Measurements from ENCODE around the gene FSTL3. TPM values are rescaled to one million over a fixed set of nuclear protein-coding genes. Genes with fewer than 3 reads are reported as not detected.

Gene FSTL3
- total and polyA plus RNA-seq, 2 of the 13 experiments (the other 11 are each of a cell fraction or from before 2014, with no cell fraction given) = 13.5 to 15.6 TPM

- no peak for TF ChIP-seq ISX (CRISPR knock-in tag; conservative IDR thresholded peaks at IDR 0.05)
- TF ChIP-seq, protein P1, sequence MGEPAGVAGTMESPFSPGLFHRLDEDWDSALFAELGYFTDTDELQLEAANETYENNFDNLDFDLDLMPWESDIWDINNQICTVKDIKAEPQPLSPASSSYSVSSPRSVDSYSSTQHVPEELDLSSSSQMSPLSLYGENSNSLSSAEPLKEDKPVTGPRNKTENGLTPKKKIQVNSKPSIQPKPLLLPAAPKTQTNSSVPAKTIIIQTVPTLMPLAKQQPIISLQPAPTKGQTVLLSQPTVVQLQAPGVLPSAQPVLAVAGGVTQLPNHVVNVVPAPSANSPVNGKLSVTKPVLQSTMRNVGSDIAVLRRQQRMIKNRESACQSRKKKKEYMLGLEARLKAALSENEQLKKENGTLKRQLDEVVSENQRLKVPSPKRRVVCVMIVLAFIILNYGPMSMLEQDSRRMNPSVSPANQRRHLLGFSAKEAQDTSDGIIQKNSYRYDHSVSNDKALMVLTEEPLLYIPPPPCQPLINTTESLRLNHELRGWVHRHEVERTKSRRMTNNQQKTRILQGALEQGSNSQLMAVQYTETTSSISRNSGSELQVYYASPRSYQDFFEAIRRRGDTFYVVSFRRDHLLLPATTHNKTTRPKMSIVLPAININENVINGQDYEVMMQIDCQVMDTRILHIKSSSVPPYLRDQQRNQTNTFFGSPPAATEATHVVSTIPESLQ (CRISPR knock-in tag; conservative IDR thresholded peaks at IDR 0.05) = no peak
- TF ChIP-seq CENPT (CRISPR knock-in tag; IDR thresholded peaks at IDR 0.05; ENCODE audit: low read depth) = no peak
- TF ChIP-seq HNRNPLL (IDR thresholded peaks at IDR 0.05; ENCODE audit: low read depth, low read length, poor library complexity, severe bottlenecking) = peak; percentile 88
- no peak for TF ChIP-seq NBN (conservative IDR thresholded peaks at IDR 0.05)
- TF ChIP-seq MBNL3 (CRISPR knock-in tag; conservative IDR thresholded peaks at IDR 0.05) = no peak
- TF ChIP-seq, protein P2, sequence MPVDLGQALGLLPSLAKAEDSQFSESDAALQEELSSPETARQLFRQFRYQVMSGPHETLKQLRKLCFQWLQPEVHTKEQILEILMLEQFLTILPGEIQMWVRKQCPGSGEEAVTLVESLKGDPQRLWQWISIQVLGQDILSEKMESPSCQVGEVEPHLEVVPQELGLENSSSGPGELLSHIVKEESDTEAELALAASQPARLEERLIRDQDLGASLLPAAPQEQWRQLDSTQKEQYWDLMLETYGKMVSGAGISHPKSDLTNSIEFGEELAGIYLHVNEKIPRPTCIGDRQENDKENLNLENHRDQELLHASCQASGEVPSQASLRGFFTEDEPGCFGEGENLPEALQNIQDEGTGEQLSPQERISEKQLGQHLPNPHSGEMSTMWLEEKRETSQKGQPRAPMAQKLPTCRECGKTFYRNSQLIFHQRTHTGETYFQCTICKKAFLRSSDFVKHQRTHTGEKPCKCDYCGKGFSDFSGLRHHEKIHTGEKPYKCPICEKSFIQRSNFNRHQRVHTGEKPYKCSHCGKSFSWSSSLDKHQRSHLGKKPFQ (CRISPR knock-in tag; IDR thresholded peaks at IDR 0.05; ENCODE audit: insufficient replicate concordance) = no peak
- TF ChIP-seq HDAC6 (IDR thresholded peaks at IDR 0.05; ENCODE audit: low read depth, low read length) = no peak
- TF ChIP-seq, protein P3, sequence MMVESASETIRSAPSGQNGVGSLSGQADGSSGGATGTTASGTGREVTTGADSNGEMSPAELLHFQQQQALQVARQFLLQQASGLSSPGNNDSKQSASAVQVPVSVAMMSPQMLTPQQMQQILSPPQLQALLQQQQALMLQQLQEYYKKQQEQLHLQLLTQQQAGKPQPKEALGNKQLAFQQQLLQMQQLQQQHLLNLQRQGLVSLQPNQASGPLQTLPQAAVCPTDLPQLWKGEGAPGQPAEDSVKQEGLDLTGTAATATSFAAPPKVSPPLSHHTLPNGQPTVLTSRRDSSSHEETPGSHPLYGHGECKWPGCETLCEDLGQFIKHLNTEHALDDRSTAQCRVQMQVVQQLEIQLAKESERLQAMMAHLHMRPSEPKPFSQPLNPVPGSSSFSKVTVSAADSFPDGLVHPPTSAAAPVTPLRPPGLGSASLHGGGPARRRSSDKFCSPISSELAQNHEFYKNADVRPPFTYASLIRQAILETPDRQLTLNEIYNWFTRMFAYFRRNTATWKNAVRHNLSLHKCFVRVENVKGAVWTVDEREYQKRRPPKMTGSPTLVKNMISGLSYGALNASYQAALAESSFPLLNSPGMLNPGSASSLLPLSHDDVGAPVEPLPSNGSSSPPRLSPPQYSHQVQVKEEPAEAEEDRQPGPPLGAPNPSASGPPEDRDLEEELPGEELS (CRISPR knock-in tag; IDR thresholded peaks at IDR 0.05) = no peak
- peak; percentile 95 for TF ChIP-seq GMEB1 (CRISPR knock-in tag; IDR thresholded peaks at IDR 0.05; ENCODE audit: borderline replicate concordance)
- TF ChIP-seq SMARCC2 (IDR thresholded peaks at IDR 0.05) = no peak
- TF ChIP-seq HIVEP1 (CRISPR knock-in tag; IDR thresholded peaks at IDR 0.05) = no peak
- TF ChIP-seq HES4 (CRISPR knock-in tag; IDR thresholded peaks at IDR 0.05; ENCODE audit: borderline replicate concordance) = no peak
- no peak for TF ChIP-seq MAFK (conservative IDR thresholded peaks at IDR 0.05 in 1 of 2, IDR thresholded peaks at IDR 0.05 in 1 of 2; ENCODE audit: low read length in 2 of 2)
- TF ChIP-seq ZFP82 (CRISPR knock-in tag; IDR thresholded peaks at IDR 0.05; ENCODE audit: borderline replicate concordance) = peak; percentile 68; the same call in 1 of the 2 replicates
- peak; percentile 61 for TF ChIP-seq ZFY (CRISPR knock-in tag; IDR thresholded peaks at IDR 0.05)
- TF ChIP-seq ZNF362 (CRISPR knock-in tag; IDR thresholded peaks at IDR 0.05; ENCODE audit: borderline replicate concordance) = no peak; the same call in 1 of the 2 replicates
- peak; percentile 77; the same call in 1 of the 2 replicates for TF ChIP-seq ZFP37 (CRISPR knock-in tag; IDR thresholded peaks at IDR 0.05; ENCODE audit: borderline replicate concordance)
These were observed 13.1 kb upstream of the FSTL3 start, which contains the start of gene RNF126 (continued) for GRCh38 chr19:662962-663681.

Data from HepG2 (cell line).